HepG2 (cell line): Measurements from ENCODE around the gene HNRNPA1. TPM values are rescaled to one million over a fixed set of nuclear protein-coding genes. Genes with fewer than 3 reads are reported as not detected.
A peak's percentile ranks its signal among the peaks of the same experiment; 100 is the strongest.

Experiments used
- BRCA1 ChIP-seq: sonication (generic); formaldehyde crosslinking; IDR thresholded peaks from 2 replicates; pipeline ENCODE4 v1.4.0; 2020; ENCODE audit warnings: missing genetic modification reagents
- CBX1 ChIP-seq: IDR thresholded peaks from one replicate; pipeline ENCODE4 v1.6.1; 2016; ENCODE audit warnings: antibody characterized with exemption, low read depth
- ELF1 ChIP-seq: sonication (generic); formaldehyde crosslinking; IDR thresholded peaks from 2 replicates; pipeline ENCODE4 v1.4.0; 2020; ENCODE audit warnings: missing genetic modification reagents
- FOXK2 ChIP-seq: fragments of 450-650 bp; IDR thresholded peaks from 2 replicates; pipeline ENCODE4 v1.6.1; 2016
- GZF1 ChIP-seq: sonication (generic); formaldehyde crosslinking; IDR thresholded peaks from 2 replicates; pipeline ENCODE4 v1.5.1; 2020; ENCODE audit warnings: mild to moderate bottlenecking, missing genetic modification reagents
- HDAC2 ChIP-seq: sonication (generic); formaldehyde crosslinking; IDR thresholded peaks from 2 replicates; pipeline ENCODE4 v1.4.0; 2020; ENCODE audit warnings: missing genetic modification reagents
- HOXA5 ChIP-seq: sonication (generic); formaldehyde crosslinking; IDR thresholded peaks from 2 replicates; pipeline ENCODE4 v1.4.0; 2020; ENCODE audit warnings: missing genetic modification reagents
- KDM1A ChIP-seq: IDR thresholded peaks from 2 replicates; pipeline ENCODE4 v1.6.1; 2016; ENCODE audit warnings: missing compliant biosample characterization
- NCOA2 ChIP-seq: sonication (generic); formaldehyde crosslinking; IDR thresholded peaks from 2 replicates; pipeline ENCODE4 v1.8.0; 2022; ENCODE audit warnings: inconsistent platforms
- NFKB2 ChIP-seq: sonication (generic); formaldehyde crosslinking; IDR thresholded peaks from 2 replicates; pipeline ENCODE4 v1.4.0; 2020; ENCODE audit warnings: missing genetic modification reagents, borderline replicate concordance
- RXRB ChIP-seq: IDR thresholded peaks from 2 replicates; pipeline ENCODE4 v1.6.1; 2016; ENCODE audit warnings: borderline replicate concordance, missing genetic modification reagents, missing compliant biosample characterization
- XBP1 ChIP-seq: sonication (generic); formaldehyde crosslinking; IDR thresholded peaks from 2 replicates; pipeline ENCODE4 v1.5.0; 2020; ENCODE audit warnings: missing genetic modification reagents
- ZBTB20 ChIP-seq: sonication (generic); formaldehyde crosslinking; IDR thresholded peaks from 2 replicates; pipeline ENCODE4 v1.8.1; 2023; ENCODE audit warnings: missing genetic modification reagents, low read depth, mild to moderate bottlenecking, borderline replicate concordance
- ZNF124 ChIP-seq: sonication (generic); formaldehyde crosslinking; IDR thresholded peaks from 2 replicates; pipeline ENCODE4 v1.4.0; 2020; ENCODE audit warnings: missing genetic modification reagents
- ZNF547 ChIP-seq: sonication (generic); formaldehyde crosslinking; IDR thresholded peaks from 2 replicates; pipeline ENCODE4 v1.5.1; 2020; ENCODE audit warnings: mild to moderate bottlenecking, missing genetic modification reagents
- polyA plus RNA-seq, 8 experiments: library from polyadenylated mRNA; depleted of rRNA in 3 of 8; stranded (reverse) in 7 of 8; unstranded in 1 of 8; fragments of >200 nt; fragmentation: Illumina TruSeq in 4 of 8; extraction: Trizol in 4 of 8; gene quantifications; 2 replicates each; pipeline versions ENCODE4 v1.2.1 to v1.2.3, GENCODE V29; 2011 to 2016; ENCODE audit warnings: low read depth in 4 of 8, missing spikeins in 1 of 8, mixed read lengths in 1 of 8; ENCODE audit not compliant: insufficient read depth in 1 of 8
- total RNA-seq, 5 experiments: library from RNA; depleted of rRNA; stranded (reverse); fragments of >200 nt; fragmentation: Illumina TruSeq; extraction: Trizol; gene quantifications; 2 replicates each; pipeline ENCODE4 v1.2.3, GENCODE V29; 2016; ENCODE audit warnings: low read depth in 1 of 5
- TF ChIP-seq, protein P1 (sequence below): sonication (generic); formaldehyde crosslinking; IDR thresholded peaks from 2 replicates; pipeline ENCODE4 v1.4.0; 2020; ENCODE audit warnings: missing genetic modification reagents
- TF ChIP-seq, protein P2 (sequence below): sonication (generic); formaldehyde crosslinking; IDR thresholded peaks from 2 replicates; pipeline ENCODE4 v1.4.0; 2020; ENCODE audit warnings: missing genetic modification reagents
- TF ChIP-seq, protein P3 (sequence below): sonication (generic); formaldehyde crosslinking; IDR thresholded peaks from 2 replicates; pipeline ENCODE4 v1.4.0; 2020; ENCODE audit warnings: missing genetic modification reagents
- TF ChIP-seq, protein P4 (sequence below): IDR thresholded peaks from 2 replicates; pipeline ENCODE4 v1.6.1; 2012; ENCODE audit warnings: low read length, improper control_type of control experiment
- TF ChIP-seq, protein P5 (sequence below): sonication (generic); formaldehyde crosslinking; IDR thresholded peaks from 2 replicates; pipeline ENCODE4 v1.4.0; 2020; ENCODE audit warnings: missing genetic modification reagents

Gene HNRNPA1
- total and polyA plus RNA-seq, 2 of the 13 experiments (the other 11 are each of a cell fraction or from before 2014, with no cell fraction given): 535 to 1,820 TPM

DNA sequence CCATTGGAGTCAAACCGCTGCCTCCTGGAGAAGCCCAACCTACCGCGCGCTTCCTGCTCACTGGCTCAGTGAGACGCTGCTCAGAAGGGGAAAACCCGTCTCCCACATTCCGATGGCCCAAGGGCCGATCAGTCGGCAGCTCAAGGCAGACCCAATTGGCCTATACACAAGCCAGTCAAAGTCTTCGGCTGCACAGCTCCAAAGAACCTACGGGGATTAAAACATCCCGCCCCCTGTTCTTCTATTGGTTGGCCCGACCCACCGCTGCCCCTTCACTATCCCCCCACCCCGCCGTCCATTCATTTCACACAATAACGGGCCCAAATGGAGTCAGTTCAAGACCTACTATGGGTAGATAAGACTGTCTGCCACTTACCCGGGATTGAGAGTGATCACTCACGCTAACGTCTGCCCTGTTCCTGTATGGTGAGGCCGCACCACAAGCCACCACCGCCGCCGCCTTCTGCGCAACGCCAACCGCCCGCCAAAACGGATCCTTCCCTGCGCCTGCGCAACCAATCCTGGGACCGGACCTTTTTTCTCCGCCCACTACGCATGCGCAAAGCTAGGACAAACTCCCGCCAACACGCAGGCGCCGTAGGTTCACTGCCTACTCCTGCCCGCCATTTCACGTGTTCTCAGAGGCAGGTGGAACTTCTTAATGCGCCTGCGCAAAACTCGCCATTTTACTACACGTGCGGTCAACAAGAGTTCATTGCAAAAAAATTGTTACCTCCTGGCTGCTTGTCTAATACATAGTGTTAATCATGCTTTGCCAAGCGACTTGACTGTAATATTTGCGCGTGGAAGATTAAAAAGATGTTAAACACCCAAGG is 676 bp upstream of the HNRNPA1 start, which contains the start of gene CBX5 (continued):
- TF ChIP-seq, protein P1, sequence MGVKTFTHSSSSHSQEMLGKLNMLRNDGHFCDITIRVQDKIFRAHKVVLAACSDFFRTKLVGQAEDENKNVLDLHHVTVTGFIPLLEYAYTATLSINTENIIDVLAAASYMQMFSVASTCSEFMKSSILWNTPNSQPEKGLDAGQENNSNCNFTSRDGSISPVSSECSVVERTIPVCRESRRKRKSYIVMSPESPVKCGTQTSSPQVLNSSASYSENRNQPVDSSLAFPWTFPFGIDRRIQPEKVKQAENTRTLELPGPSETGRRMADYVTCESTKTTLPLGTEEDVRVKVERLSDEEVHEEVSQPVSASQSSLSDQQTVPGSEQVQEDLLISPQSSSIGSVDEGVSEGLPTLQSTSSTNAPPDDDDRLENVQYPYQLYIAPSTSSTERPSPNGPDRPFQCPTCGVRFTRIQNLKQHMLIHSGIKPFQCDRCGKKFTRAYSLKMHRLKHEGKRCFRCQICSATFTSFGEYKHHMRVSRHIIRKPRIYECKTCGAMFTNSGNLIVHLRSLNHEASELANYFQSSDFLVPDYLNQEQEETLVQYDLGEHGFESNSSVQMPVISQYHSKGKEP: no peak
- TF ChIP-seq ZNF124 (CRISPR knock-in tag): peak; percentile 54; the same call in 1 of the 2 replicates
- peak; percentile 63 for TF ChIP-seq CBX1
- TF ChIP-seq, protein P2, sequence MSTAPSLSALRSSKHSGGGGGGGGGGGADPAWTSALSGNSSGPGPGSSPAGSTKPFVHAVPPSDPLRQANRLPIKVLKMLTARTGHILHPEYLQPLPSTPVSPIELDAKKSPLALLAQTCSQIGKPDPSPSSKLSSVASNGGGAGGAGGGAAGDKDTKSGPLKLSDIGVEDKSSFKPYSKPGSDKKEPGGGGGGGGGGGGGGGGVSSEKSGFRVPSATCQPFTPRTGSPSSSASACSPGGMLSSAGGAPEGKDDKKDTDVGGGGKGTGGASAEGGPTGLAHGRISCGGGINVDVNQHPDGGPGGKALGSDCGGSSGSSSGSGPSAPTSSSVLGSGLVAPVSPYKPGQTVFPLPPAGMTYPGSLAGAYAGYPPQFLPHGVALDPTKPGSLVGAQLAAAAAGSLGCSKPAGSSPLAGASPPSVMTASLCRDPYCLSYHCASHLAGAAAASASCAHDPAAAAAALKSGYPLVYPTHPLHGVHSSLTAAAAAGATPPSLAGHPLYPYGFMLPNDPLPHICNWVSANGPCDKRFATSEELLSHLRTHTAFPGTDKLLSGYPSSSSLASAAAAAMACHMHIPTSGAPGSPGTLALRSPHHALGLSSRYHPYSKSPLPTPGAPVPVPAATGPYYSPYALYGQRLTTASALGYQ: no peak; the same call in 1 of the 2 replicates
- no peak; the same call in 1 of the 2 replicates for TF ChIP-seq HDAC2 (CRISPR knock-in tag)
- peak; percentile 56 for TF ChIP-seq HOXA5 (CRISPR knock-in tag)
- TF ChIP-seq, protein P3, sequence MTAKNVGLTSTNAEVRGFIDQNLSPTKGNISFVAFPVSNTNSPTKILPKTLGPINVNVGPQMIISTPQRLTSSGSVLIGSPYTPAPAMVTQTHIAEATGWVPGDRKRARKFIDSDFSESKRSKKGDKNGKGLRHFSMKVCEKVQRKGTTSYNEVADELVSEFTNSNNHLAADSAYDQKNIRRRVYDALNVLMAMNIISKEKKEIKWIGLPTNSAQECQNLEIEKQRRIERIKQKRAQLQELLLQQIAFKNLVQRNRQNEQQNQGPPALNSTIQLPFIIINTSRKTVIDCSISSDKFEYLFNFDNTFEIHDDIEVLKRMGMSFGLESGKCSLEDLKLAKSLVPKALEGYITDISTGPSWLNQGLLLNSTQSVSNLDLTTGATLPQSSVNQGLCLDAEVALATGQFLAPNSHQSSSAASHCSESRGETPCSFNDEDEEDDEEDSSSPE: peak; percentile 95
- TF ChIP-seq, protein P4, sequence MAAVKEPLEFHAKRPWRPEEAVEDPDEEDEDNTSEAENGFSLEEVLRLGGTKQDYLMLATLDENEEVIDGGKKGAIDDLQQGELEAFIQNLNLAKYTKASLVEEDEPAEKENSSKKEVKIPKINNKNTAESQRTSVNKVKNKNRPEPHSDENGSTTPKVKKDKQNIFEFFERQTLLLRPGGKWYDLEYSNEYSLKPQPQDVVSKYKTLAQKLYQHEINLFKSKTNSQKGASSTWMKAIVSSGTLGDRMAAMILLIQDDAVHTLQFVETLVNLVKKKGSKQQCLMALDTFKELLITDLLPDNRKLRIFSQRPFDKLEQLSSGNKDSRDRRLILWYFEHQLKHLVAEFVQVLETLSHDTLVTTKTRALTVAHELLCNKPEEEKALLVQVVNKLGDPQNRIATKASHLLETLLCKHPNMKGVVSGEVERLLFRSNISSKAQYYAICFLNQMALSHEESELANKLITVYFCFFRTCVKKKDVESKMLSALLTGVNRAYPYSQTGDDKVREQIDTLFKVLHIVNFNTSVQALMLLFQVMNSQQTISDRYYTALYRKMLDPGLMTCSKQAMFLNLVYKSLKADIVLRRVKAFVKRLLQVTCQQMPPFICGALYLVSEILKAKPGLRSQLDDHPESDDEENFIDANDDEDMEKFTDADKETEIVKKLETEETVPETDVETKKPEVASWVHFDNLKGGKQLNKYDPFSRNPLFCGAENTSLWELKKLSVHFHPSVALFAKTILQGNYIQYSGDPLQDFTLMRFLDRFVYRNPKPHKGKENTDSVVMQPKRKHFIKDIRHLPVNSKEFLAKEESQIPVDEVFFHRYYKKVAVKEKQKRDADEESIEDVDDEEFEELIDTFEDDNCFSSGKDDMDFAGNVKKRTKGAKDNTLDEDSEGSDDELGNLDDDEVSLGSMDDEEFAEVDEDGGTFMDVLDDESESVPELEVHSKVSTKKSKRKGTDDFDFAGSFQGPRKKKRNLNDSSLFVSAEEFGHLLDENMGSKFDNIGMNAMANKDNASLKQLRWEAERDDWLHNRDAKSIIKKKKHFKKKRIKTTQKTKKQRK: peak; percentile 68
- TF ChIP-seq, protein P5, sequence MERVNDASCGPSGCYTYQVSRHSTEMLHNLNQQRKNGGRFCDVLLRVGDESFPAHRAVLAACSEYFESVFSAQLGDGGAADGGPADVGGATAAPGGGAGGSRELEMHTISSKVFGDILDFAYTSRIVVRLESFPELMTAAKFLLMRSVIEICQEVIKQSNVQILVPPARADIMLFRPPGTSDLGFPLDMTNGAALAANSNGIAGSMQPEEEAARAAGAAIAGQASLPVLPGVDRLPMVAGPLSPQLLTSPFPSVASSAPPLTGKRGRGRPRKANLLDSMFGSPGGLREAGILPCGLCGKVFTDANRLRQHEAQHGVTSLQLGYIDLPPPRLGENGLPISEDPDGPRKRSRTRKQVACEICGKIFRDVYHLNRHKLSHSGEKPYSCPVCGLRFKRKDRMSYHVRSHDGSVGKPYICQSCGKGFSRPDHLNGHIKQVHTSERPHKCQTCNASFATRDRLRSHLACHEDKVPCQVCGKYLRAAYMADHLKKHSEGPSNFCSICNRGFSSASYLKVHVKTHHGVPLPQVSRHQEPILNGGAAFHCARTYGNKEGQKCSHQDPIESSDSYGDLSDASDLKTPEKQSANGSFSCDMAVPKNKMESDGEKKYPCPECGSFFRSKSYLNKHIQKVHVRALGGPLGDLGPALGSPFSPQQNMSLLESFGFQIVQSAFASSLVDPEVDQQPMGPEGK: peak; percentile 28; the same call in 1 of the 2 replicates
- peak; percentile 37 for TF ChIP-seq NCOA2
- peak; percentile 56 for TF ChIP-seq NFKB2
- TF ChIP-seq RXRB (CRISPR knock-in tag): peak; percentile 9; the same call in 1 of the 2 replicates
- no peak for TF ChIP-seq KDM1A (CRISPR knock-in tag)
- TF ChIP-seq FOXK2: peak; percentile 51; the same call in 1 of the 2 replicates
- peak; percentile 73 for TF ChIP-seq ELF1 (CRISPR knock-in tag)
- TF ChIP-seq ZNF547 (CRISPR knock-in tag): peak; percentile 48
- TF ChIP-seq ZBTB20 (CRISPR knock-in tag): peak; percentile 57; the same call in 1 of the 2 replicates
- TF ChIP-seq BRCA1 (CRISPR knock-in tag): peak; percentile 92; the same call in 1 of the 2 replicates
- TF ChIP-seq GZF1 (CRISPR knock-in tag): no peak
- no peak for TF ChIP-seq XBP1
